ENCODE data around the gene PGAM5.

DNA sequence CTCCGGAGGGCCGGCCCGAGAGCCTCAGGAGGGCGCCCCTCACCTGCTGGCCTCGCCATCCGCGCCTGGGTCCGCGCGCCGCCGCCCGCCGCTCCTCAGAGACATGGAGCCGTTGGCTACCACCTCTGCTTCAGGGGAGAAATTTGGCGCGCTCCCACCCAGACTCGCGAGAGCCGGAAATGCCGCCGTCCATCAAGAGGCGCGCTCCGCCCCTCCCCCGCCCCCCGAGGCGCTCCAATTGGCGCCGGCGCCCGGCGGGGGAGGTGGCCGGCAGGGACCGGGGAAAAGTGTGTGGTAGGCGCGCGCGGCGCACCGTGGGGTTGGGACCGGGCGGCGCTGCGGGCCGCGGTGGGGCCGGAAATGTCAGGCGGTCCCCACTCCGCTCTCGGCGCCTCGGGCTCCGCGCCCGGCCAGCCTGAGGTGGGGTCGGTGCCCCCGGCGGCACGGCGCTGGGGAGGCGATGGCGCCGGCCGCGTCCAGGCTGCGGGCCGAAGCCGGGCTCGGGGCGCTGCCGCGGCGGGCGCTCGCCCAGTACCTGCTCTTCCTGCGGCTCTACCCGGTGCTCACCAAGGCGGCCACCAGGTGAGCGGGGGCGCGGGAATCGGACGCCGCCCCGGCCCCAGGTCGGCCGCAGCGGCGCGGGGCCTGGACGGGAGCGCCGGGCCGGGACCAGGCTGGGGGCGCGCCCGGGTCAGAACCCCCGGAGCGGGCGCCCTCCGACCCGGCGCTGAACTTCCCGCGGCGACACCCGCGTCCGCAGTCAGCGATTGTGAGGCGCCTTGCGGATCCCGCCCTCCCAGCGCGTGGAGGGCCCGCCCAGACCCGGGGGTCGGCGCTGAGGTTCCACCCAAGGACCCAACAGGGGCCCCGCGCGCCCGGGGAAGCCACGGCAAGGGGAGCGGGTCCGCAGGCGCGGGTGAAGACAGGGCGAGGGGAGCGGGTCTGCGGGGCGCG, 23.2 kb upstream of the PGAM5 start, which contains the start of the genes POLE and PXMP2:
- TF ChIP-seq, protein P1, sequence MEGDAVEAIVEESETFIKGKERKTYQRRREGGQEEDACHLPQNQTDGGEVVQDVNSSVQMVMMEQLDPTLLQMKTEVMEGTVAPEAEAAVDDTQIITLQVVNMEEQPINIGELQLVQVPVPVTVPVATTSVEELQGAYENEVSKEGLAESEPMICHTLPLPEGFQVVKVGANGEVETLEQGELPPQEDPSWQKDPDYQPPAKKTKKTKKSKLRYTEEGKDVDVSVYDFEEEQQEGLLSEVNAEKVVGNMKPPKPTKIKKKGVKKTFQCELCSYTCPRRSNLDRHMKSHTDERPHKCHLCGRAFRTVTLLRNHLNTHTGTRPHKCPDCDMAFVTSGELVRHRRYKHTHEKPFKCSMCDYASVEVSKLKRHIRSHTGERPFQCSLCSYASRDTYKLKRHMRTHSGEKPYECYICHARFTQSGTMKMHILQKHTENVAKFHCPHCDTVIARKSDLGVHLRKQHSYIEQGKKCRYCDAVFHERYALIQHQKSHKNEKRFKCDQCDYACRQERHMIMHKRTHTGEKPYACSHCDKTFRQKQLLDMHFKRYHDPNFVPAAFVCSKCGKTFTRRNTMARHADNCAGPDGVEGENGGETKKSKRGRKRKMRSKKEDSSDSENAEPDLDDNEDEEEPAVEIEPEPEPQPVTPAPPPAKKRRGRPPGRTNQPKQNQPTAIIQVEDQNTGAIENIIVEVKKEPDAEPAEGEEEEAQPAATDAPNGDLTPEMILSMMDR (IDR thresholded peaks at IDR 0.05), result peak in 1 of 4 experiments; percentile 35
- peak; percentile 87 for TF ChIP-seq POLR2AphosphoS5 (IDR thresholded peaks at IDR 0.05)
